Stomach (tissue), 4 donors: ENCODE measurements around the gene RERE.

Source experiments
- CTCF ChIP-seq, 7 experiments: fragments of 450-650 bp in 4 of 7; fragments of 200-600 bp in 3 of 7; sonication (generic) in 3 of 7; IDR thresholded peaks; one replicate each; pipeline ENCODE4 v1.5.1; 2016 to 2019; ENCODE audit warnings: antibody characterized with exemption in 7 of 7, control low read depth in 2 of 7, mild to moderate bottlenecking in 1 of 7
- POLR2A ChIP-seq, 4 donors: fragments of 450-650 bp; IDR thresholded peaks; one replicate each; pipeline ENCODE4 v1.6.1; 2016; ENCODE audit warnings: antibody characterized with exemption in 4 of 4, control low read depth in 2 of 4, mild to moderate bottlenecking in 1 of 4, moderate library complexity in 1 of 4
- POLR2AphosphoS5 ChIP-seq, 3 donors: sonication (generic); formaldehyde crosslinking; IDR thresholded peaks; one replicate each; pipeline ENCODE4 v1.6.1; 2016; ENCODE audit warnings: antibody characterized with exemption in 3 of 3

- no peak for TF ChIP-seq CTCF (IDR thresholded peaks at IDR 0.05)
- TF ChIP-seq POLR2AphosphoS5 (IDR thresholded peaks at IDR 0.05) = no peak
- TF ChIP-seq POLR2A (IDR thresholded peaks at IDR 0.05) = no peak
Observed at GRCh38 chr1:8426996-8427395, 390.4 kb downstream of the RERE start.
